GM12865 (cell line): ENCODE data around the gene ETV2.
A peak's percentile ranks its signal among the peaks of the same experiment; 100 is the strongest.

Experiments used
- DNase-seq: peaks from one replicate; pipeline ENCODE4 v3.0.0; 2010; ENCODE audit warnings: low read depth
- H3K4me3 ChIP-seq: 2 replicates; pipeline ENCODE4 v1.5.1; 2011; ENCODE audit warnings: mild to moderate bottlenecking, low read depth, low read length, control low read depth
- TF ChIP-seq, protein P1 (sequence below): IDR thresholded peaks from 2 replicates; pipeline ENCODE4 v1.5.1; 2011; ENCODE audit warnings: low read length, control low read depth, low read depth, inconsistent platforms; ENCODE audit not compliant: insufficient read depth; ENCODE audit errors: missing control alignments

Gene ETV2

DNA sequence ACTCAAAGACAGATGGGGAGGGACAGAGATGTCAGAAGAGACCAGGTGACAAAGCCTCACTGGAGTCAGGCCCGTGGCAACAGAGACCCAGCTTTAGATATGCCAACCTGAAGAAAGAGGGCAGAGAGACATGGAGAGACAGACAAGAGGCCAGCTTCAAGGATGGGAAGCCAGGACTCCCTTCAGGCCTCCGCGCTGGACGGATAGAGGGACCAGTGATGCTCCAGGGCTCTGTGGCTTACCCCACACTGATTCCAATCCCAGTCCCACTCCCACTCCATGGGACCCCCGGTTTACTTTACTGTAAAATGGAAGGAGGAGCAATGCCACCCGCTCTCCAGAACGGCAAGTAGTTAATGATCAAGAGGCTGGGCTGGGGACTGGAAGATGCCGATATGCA lies 1.7 kb upstream of the ETV2 start:
- H3K4me3 ChIP-seq = no peak overlapping the region
- no peak for DNase-seq
- TF ChIP-seq, protein P1, sequence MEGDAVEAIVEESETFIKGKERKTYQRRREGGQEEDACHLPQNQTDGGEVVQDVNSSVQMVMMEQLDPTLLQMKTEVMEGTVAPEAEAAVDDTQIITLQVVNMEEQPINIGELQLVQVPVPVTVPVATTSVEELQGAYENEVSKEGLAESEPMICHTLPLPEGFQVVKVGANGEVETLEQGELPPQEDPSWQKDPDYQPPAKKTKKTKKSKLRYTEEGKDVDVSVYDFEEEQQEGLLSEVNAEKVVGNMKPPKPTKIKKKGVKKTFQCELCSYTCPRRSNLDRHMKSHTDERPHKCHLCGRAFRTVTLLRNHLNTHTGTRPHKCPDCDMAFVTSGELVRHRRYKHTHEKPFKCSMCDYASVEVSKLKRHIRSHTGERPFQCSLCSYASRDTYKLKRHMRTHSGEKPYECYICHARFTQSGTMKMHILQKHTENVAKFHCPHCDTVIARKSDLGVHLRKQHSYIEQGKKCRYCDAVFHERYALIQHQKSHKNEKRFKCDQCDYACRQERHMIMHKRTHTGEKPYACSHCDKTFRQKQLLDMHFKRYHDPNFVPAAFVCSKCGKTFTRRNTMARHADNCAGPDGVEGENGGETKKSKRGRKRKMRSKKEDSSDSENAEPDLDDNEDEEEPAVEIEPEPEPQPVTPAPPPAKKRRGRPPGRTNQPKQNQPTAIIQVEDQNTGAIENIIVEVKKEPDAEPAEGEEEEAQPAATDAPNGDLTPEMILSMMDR = no peak

DNA sequence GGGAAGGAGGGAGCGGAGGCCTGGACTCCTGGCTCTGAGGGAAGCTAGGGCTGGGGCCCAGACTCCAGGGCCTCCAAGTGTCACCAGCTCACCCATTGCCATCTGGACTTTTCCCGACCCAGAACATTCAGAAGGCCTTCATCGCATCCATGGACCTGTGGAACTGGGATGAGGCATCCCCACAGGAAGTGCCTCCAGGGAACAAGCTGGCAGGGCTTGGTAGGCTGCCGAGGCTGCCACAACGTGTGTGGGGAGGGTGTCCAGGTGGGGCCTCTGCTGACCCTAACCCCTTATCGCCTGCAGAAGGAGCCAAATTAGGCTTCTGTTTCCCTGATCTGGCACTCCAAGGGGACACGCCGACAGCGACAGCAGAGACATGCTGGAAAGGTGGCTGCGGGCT lies 767 bp downstream of the ETV2 start:
- DNase-seq = no peak
- H3K4me3 ChIP-seq = no peak overlapping the region

DNA sequence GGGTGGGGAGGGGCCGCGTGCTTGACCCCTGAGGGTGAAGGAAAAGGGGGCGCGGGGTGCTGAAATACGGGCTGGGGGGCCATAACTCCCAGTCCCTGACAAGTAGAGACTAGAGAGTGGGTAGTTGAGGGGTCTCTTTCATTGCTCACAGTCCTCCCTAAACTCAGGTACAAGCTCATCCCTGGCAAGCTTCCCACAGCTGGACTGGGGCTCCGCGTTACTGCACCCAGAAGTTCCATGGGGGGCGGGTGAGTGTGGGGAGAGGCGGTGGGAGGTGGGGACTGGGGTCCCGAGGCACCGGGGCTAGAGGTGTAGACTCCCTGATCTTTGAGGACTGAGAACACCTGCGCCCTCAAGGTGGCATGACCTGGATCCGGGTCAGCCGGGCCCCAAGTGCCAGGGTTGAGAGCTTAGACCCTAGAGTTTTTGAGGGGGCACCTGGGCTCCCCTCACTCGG lies 1.3 kb downstream of the ETV2 start:
- peak overlapping the region; percentile 87 for H3K4me3 ChIP-seq
- TF ChIP-seq, protein P1 = no peak
- DNase-seq = peak; percentile 24

More for the DNA sequence above, 767 bp downstream of the ETV2 start:
- TF ChIP-seq, protein P1 = no peak

DNA sequence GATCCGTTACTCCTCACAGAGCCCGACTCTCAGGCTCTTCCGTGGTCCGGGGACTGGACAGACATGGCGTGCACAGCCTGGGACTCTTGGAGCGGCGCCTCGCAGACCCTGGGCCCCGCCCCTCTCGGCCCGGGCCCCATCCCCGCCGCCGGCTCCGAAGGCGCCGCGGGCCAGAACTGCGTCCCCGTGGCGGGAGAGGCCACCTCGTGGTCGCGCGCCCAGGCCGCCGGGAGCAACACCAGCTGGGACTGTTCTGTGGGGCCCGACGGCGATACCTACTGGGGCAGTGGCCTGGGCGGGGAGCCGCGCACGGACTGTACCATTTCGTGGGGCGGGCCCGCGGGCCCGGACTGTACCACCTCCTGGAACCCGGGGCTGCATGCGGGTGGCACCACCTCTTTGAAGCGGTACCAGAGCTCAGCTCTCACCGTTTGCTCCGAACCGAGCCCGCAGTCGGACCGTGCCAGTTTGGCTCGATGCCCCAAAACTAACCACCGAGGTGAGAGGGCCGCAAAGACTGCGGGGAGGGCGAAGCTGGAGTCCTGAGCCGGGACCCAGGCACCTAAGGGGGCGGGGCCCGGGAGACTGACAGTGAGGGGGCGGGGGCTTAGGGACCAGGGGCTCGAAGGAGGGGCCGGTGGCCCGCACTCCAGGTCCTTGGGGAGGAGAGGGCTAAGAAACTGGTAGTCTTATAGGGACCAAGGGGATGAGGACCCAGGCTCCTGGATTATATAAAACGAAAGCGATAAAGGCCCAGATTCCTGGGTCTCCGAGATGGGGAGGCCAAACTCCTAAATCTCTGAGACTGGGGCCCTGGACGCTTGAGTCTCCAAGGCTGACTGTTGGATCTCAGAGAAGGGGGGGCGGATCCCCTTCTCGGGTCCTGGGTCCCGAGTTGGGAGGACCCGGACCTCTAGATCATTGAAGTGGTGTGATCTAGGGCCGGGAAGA lies 2.0 kb downstream of the ETV2 start:
- peak; percentile 94 for DNase-seq
- TF ChIP-seq, protein P1 = no peak
- H3K4me3 ChIP-seq = peak overlapping the region; percentile 87

DNA sequence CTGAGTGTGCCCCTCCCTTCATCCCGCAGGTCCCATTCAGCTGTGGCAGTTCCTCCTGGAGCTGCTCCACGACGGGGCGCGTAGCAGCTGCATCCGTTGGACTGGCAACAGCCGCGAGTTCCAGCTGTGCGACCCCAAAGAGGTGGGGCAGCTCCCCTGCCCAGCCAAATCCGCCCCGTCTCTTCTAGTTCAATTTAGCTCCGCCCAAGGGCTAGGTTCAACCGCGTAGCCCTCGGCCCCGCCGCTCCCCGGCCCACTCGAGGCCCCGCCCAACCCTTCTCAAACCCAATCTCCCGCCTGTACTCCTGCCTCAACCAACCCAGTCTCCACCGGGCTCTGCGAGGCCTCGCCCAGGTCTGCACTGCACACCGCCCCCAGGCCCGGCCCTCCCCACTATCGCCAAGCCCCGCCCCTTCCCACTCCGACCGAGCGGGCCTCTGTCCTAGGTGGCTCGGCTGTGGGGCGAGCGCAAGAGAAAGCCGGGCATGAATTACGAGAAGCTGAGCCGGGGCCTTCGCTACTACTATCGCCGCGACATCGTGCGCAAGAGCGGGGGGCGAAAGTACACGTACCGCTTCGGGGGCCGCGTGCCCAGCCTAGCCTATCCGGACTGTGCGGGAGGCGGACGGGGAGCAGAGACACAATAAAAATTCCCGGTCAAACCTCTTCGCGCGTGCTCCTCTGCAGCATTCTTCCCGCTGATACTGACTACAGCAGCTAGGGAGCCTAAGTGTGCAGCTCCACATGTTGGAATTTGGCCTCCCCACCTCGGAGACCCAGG lies 2.9 kb downstream of the ETV2 start:
- peak overlapping the region; percentile 87 for H3K4me3 ChIP-seq
- TF ChIP-seq, protein P1 = no peak
- peak; percentile 97 for DNase-seq

DNA sequence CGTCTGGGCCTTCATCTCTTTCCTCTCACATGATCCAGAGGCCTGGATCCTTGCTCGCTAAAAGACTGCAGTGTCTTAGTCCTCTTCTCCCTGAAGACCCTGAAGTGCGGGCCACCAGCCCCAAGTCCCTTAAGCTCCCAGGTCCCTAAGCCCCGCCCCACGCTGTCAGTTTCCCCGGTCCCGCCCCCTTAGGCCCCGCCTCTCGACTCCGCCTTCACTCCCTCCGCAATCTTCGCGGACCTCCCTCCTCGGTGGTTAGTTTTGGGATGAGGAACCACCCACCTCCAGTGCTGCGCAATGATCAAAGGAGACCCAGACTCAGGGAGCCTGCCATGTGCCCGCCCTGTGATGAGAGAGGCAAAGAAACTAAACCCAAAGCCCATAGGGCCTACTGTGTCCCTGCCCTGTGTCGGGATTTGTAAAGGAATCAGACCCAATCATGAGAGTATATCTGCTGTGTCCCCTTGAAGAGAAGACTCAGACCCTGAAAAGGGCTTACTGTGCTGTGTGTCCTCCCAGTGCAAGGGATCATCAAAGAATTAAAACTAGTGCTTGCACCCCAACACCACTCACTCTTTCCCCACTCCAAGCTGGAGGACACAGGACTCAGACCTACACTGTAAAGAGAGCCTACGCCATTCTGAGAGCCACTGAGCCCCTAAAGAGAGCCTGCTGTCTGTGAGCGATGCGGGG lies 3.6 kb downstream of the ETV2 start:
- peak overlapping the region; percentile 87 for H3K4me3 ChIP-seq
- TF ChIP-seq, protein P1 = no peak
- DNase-seq = peak; percentile 71
